ENCODE measurements around the gene UBE2Q1. TPM values are rescaled to one million over a fixed set of nuclear protein-coding genes. Genes with fewer than 3 reads are reported as not detected.

UBE2Q1 gene
- total and polyA plus RNA-seq, 2 of the 8 experiments (the other 6 are each of a cell fraction or from before 2014, with no cell fraction given) = 13.2 to 95.8 TPM

- Histone ChIP-seq H2BK5ac (ENCODE audit: low read depth, low read length) (no peak overlapping the region), H2BK15ac (ENCODE audit: low read length) (no peak overlapping the region), H3K79me2 (ENCODE audit: control insufficient read depth in 1 of 2, insufficient read depth in 2 of 2, low read length in 2 of 2) (no peaks in the 10 kb centered on the region), H3K23me2 (ENCODE audit: low read depth, low read length) (peaks cover under 1% of the 10 kb centered on the region; the same call in 1 of the 2 replicates), H2BK120ac (replicated peaks; ENCODE audit: low read depth, low read length) (no peak overlapping the region), H2BK20ac (ENCODE audit: low read length) (no peak overlapping the region), H4K20me1 (replicated peaks in 1 of 2; ENCODE audit: control insufficient read depth in 1 of 2, insufficient read depth in 2 of 2, low read length in 2 of 2) (peaks cover 3 to 15% of the 10 kb centered on the region in 2 experiments), H3K4me1 (replicated peaks in 1 of 4; ENCODE audit: control insufficient read depth in 3 of 4, insufficient read depth in 4 of 4, low read length in 3 of 4) (peaks cover 0 to 9% (median 6%) of the 10 kb centered on the region in 4 experiments; a peak in 3 of 7 replicates), H3K56ac (replicated peaks; ENCODE audit: insufficient read length, low read depth, low read length) (no peak overlapping the region), H3K79me1 (ENCODE audit: low read depth, low read length) (no peaks in the 10 kb centered on the region), H2AFZ (ENCODE audit: low read length) (no peak overlapping the region), H2BK12ac (ENCODE audit: low read depth, low read length) (no peak overlapping the region), H3K23ac (ENCODE audit: insufficient read length) (no peak overlapping the region), H4K91ac (replicated peaks; ENCODE audit: insufficient read length, low read length) (no peak overlapping the region), H3K14ac (ENCODE audit: insufficient read length) (no peak overlapping the region), H3K18ac (ENCODE audit: extremely low read depth, low read length) (no peak overlapping the region), H2AK5ac (ENCODE audit: low read depth, low read length) (no peak overlapping the region), H4K5ac (ENCODE audit: insufficient read length, low read depth, low read length) (no peak overlapping the region), H4K8ac (ENCODE audit: extremely low read depth, insufficient read depth, low read length) (no peak overlapping the region), H3K9ac (replicated peaks in 1 of 4; ENCODE audit: extremely low read depth in 1 of 4, low read depth in 3 of 4, low read length in 3 of 4) (no peak overlapping the region; a peak in 1 of 7 replicates), H3K4me3 (ENCODE audit: extremely low read depth in 1 of 4, insufficient read depth in 2 of 4, low read depth in 3 of 4, low read length in 4 of 4) (no peak overlapping the region), H3K36me3 (ENCODE audit: control insufficient read depth in 2 of 4, insufficient read depth in 4 of 4, low read length in 3 of 4) (peaks cover 0 to 3% (median 0%) of the 10 kb centered on the region in 4 experiments; a peak in 2 of 8 replicates), H3K9me3 (ENCODE audit: insufficient read depth in 2 of 2, low read depth in 1 of 2, low read length in 1 of 2) (no peaks in the 10 kb centered on the region), H3K27ac (ENCODE audit: low read depth, low read length) (no peak overlapping the region), H3K4me2 (ENCODE audit: insufficient read depth in 1 of 2, low read depth in 2 of 2, low read length in 2 of 2) (no peak overlapping the region), H3K4ac (replicated peaks; ENCODE audit: insufficient read length, low read depth, low read length) (no peak overlapping the region), H3K27me3 (replicated peaks in 1 of 4; ENCODE audit: control insufficient read depth in 3 of 4, extremely low read depth in 1 of 4, insufficient read depth in 3 of 4, low read length in 3 of 4) (peaks cover 0 to 5% (median 0%) of the 10 kb centered on the region in 4 experiments; a peak in 1 of 7 replicates)
- 91% methylated on average over 3 of the region's 3 CpGs; no CpG with 5 or more reads in 1 of the 2 experiments for WGBS, 2 experiments (ENCODE audit: extremely low coverage in 1 of 2, insufficient coverage in 1 of 2, insufficient read length in 1 of 2, insufficient replicate concordance in 2 of 2, low coverage in 1 of 2, low lambda C conversion rate in 2 of 2, missing lambda C conversion rate in 1 of 2)
- POLR2A ChIA-PET (ENCODE audit: partially characterized antibody) = interaction anchor here (0.6 to 5.0 kb wide), 3 partner anchors 17 to 293 kb away, joined by 3 to 23 read pairs (median 3); no protein-coding TSS in a partner anchor
- DNase-seq (ENCODE audit: low read depth in 1 of 2, low spot score in 2 of 2) (no peak), FAIRE-seq (no peak)
- CTCF ChIA-PET (ENCODE audit: partially characterized antibody) = interaction anchor here (0.6 to 2.1 kb wide), 11 partner anchors 8 to 478 kb away, joined by 3 to 13 read pairs (median 3); partner anchors contain the start of gene ADAR
- no peak for TF ChIP-seq SIRT6 (IDR thresholded peaks at IDR 0.05; ENCODE audit: low read length)
- no peak for TF ChIP-seq SUZ12 (IDR thresholded peaks at IDR 0.05; ENCODE audit: low read length)
- no peak for TF ChIP-seq BACH1 (IDR thresholded peaks at IDR 0.05; ENCODE audit: low read length)
- TF ChIP-seq TCF12 (IDR thresholded peaks at IDR 0.05; ENCODE audit: low read depth, low read length) = no peak
- TF ChIP-seq SAP30 (IDR thresholded peaks at IDR 0.05; ENCODE audit: insufficient read depth, insufficient replicate concordance, low read length) = no peak
- no peak for TF ChIP-seq SIX5 (IDR thresholded peaks at IDR 0.05; ENCODE audit: low read depth, low read length)
- TF ChIP-seq NANOG (IDR thresholded peaks at IDR 0.05; ENCODE audit: insufficient read depth, low read depth, low read length, poor library complexity, severe bottlenecking) = no peak
- TF ChIP-seq RAD21 (IDR thresholded peaks at IDR 0.05 in 1 of 2, conservative IDR thresholded peaks at IDR 0.05 in 1 of 2; ENCODE audit: low read depth in 2 of 2, low read length in 2 of 2) = no peak
- TF ChIP-seq ASH2L (IDR thresholded peaks at IDR 0.05; ENCODE audit: low read length) = no peak
- no peak for TF ChIP-seq CTCF (IDR thresholded peaks at IDR 0.05; ENCODE audit: control extremely low read depth in 1 of 3, insufficient read depth in 1 of 3, low read depth in 1 of 3, low read length in 3 of 3)
- no peak for TF ChIP-seq TEAD4 (IDR thresholded peaks at IDR 0.05; ENCODE audit: low read depth, low read length)
Measured at GRCh38 chr1:154573168-154573510, 14.7 kb upstream of the UBE2Q1 start.

All from H1 (cell line).